HG02870 (cell line): ENCODE data around the gene TRAF3.
"Not testable (repeated sequence)": the region's sequence is repeated elsewhere in the genome, so short reads cannot be mapped to it uniquely, and the experiment has no call there.

Experiments
- ATAC-seq: cut with Tn5 transposase; IDR thresholded peaks from one replicate; pipeline ENCODE4 v1.9.1; 2021; ENCODE audit warnings: mild to moderate bottlenecking, moderate library complexity; ENCODE audit not compliant: unreplicated experiment

The TRAF3 gene

DNA sequence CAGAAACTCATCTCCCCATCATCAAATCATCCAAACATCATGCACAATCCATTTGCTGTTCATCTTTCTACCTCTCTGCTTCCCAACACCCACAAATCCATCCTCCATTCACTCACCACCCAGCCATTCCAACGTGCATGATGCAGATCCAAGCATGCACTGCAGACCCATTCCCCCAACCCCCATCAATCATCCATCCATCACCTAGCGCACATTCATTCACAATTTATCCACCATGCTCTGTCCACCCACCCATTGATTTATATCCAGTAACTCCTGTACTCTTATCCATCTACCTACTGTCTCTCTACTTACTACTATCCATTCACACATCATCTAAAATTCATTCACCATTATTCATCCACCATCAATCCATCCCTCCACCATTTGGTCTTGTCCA is 141.2 kb downstream of the TRAF3 start:
- no peak for ATAC-seq

DNA sequence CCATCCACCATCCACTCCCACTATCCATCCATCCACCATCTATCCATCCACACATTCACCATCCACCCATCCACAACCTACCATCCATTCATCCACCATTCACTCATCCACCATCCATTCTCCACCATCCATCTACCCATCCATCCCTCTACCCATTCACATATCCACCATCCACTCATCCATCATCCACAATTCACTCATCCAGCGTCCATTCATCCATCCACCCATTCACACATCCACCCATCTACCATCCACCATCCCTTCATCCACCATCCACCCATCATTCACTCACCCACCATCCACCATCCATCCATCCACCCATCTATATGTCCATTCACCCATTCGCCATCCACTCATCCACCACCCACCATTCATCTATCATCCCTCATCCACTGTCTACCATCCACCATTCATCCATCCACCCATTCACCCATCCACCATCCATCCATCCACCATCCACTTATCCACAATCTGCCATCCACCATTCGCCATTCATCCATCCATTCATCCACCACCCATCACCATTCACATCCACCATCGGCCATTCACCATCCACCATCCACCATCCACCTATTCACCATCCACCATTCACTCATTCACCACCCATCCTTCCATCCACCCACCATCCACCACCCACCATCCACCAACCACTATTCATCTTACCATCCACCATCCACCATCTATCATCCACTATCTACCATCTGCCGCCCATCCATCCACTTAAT is 143.2 kb downstream of the TRAF3 start:
- no peak for ATAC-seq

DNA sequence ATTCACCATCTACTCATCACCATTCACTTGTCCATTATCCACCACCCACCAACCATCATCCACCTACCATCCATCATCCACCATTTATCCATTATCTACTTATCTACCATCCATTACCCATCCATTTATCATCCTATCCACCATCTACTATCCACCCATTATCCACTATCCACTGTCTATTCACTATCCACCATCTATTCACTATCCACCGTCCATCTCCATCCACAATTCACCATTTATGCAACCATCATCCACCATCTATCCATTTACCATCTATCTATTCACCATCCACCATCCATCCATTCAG is 143.7 kb downstream of the TRAF3 start:
- ATAC-seq: no peak

DNA sequence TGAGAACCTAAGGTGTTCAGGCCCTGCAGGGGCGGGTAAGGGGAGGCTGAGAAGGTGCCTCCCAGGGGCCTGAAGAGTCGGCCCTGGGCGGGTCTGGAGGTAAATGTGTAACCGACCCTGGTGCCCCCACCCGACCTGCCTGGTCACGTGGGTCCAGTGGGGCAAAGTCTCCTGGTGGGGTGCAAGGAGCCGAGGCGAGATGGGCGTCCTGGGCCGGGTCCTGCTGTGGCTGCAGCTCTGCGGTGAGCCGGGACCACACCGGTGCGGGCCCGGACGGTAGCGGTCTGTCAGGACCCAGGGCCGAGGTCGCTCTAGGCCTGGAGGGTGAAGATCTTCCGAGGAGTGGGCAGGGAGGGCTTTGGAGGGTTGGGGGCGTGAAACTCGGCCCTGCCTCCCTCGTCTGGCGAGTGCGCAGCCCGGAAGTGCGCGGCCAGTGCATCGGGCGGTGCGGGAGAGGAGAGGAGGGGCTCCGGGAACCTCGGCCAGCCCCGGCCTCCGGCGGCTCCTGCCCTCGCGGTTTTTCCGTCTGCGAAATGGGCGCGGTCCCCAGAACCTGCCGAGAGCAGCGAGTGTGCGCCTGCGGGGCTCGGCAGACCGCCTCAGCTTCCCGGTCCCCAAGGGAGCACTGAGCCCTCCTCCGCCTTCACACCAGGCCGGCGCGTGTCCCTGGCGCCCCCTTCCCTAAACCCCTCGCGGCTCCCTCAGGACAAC is 145.4 kb downstream of the TRAF3 start, which contains the start of gene AMN:
Gene AMN (plus strand): TSS at position 174 of the 711 bp plus-strand sequence. CDS start 26 bp downstream, at position 200.
- no peak for ATAC-seq

DNA sequence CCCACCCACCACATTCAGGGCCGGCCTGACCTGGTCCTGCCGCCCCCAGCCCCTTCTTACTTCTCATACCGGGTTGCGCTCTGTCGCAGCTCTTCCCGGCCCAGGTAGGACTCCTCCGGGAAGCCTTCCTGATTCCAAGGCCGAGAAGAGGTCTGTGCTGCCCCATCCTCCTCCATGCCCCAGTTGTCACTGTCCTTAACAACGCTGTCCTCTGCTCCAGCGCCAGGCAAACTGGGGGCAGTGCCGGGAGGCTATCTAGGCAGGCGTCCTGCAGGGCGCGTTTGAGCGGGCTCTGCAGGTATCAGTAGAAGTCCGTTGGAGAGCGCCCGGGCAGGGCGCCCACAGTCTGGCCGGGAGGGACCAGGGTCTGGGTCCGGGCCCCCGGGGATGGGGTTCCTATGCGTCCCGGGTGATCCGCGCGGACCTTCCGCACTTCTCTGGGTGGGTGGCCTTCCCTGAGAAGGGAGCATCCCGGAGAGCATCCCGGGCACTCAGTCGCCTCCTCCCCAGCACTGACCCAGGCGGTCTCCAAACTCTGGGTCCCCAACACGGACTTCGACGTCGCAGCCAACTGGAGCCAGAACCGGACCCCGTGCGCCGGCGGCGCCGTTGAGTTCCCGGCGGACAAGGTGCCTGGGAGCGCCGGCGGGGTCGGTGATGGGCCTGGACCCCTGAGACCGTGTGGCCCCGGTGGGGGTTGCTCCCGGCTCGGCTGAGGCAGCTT is 146.1 kb downstream of the TRAF3 start:
- ATAC-seq: no peak

DNA sequence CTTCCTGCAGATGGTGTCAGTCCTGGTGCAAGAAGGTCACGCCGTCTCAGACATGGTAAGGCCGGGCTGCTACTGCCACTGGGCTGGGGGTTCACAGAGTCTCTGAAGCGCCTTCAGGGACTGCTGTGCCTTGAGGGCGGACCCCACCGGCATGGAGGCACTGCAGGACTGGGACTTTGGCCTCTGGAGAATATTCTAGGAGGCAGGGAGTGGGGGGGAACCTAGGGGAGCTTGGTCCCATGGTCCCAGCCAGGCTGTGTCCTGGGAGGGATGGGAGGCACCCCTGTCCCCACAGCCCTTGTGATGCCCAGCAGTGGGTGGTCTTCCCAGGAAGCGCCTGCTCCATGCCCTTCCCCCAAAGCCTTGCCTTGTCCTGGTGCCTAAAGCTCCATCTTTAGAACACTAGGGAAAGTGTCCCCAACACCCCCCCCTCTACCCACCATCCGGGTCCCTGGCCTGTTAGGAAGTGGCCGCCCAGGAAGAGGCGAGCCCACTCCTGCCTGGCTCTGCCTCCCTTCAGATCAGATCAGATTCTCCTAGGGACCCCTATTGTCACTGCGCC is 146.8 kb downstream of the TRAF3 start:
- ATAC-seq: no peak

DNA sequence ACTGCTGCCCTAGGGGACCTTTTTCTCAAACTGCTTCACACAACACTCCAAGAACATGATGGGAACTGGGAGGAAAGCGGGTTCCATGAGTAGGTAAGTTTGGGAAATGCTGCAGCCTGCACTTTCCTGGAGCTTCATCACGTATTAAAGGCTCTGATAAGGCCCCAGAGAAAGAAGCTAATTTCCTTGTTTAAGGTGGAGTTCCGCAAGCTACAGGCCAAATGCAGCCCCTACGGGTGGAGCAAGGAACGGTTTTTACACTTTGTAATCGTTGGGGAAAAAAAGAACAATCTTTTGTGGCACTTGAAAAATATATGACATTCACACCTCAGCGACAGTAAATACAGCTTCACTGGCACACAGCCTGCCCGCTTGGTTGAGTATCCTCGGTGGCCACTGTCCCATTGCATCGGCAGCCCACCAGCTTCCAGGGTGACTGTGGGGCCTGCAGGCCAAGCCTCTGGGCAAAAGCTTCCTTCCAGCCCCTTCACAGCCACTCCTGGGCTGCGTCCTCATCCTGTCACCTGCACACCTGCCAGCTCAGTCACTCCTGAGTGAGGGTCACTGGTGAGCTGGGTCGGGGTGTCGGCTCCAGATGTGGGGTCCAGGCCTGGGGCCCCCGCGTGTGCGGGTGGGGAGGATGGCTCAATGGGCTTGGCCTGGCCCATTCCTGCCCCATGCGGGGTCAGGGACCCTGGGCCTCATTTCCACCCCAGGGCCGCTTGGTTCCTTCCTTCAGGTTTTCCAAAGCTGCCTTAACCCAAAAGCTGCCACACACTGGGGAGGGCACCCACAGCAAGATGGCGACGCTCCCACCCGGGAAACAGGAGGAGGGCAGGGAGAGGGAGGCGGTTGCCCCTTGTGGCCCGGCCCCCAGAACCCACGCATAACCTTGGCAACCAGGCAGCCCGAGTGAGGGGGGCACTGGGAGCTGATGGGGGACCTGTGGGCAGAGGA is 147.7 kb downstream of the TRAF3 start:
- ATAC-seq: no peak

DNA sequence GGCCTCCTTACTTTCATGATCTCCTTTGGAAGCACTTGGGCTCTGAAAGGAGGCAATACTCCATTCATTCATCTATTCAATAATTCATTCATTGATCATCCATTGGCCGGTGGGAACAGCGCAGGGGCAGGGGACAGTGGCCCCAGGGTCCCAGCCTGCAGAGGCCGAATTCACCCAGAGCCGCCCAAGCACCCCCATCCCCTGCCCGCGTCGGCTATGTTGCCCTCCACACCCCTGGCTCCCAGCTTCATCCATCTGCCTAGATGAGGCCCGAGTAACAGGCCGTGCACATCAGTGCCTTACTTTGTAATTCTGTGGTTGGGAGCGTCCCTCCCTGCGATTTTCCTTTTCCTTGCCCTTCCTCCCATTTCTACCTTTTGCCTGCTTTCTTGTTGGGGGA is 148.4 kb downstream of the TRAF3 start:
- ATAC-seq: no peak

DNA sequence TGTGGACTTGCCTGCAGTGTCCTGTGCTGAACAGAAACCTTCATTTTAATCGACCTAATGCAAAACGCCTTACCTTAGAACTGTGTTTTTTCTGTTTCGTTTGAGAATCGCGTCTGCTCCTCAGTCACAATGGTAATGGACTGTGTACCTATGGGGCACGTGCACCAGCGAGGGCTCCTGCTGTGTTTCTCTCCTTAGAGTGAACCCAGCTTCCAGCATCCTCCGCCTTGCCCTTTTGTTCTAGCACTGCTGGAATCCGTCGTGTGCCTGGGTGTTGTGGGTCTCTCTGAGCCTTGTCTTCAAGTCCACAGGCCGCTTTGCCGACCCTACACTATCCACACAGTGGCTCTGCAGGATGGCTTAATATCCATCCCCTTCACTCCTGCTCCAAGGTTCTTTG is 148.9 kb downstream of the TRAF3 start:
- ATAC-seq: no peak

DNA sequence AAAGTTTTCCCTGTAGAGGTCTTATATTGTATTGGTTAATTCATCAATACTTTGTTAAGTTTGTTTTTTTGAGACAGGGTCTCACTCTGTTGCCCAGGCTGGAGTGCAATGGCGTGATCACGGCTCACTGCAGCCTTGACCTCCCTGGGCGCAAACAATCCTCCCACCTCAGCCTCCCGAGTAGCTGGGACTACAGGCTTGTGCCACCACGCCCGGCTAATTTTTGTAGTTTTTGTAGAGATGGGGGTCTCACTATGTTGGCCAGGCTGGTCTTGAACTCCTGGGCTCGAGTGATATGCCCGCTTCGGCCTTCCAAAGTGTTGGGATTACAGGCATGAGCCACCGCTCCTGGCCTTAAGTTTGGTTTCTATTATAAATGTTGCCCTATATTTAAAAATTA is 149.6 kb downstream of the TRAF3 start:
- not testable (repeated sequence) for ATAC-seq

DNA sequence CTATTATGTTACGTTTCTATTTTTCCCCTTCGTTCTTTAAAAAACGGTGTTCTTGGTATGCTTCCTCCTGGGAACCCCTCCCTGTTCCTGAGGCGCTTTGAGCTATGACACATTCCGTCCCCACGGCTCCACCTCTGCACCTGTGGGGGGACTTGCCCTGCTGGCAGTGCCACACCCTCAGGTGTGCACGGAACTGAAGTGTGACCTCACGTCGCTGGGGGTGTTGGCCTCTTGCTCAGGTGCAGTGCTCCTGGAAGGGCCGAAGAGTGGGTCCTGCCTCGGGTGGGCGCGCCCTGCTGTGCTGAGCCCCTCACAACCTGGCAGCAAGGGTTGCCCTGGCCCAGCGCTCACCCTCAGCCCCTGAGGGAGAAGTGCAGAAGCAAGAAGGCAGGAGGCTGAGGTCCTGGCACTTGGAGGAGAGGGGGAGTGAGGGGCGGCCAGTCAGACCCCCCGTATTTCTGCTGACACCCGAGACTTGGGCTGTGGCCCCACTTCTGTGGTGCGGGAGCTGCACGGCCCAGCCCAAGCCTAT is 150.2 kb downstream of the TRAF3 start:
- no peak for ATAC-seq

DNA sequence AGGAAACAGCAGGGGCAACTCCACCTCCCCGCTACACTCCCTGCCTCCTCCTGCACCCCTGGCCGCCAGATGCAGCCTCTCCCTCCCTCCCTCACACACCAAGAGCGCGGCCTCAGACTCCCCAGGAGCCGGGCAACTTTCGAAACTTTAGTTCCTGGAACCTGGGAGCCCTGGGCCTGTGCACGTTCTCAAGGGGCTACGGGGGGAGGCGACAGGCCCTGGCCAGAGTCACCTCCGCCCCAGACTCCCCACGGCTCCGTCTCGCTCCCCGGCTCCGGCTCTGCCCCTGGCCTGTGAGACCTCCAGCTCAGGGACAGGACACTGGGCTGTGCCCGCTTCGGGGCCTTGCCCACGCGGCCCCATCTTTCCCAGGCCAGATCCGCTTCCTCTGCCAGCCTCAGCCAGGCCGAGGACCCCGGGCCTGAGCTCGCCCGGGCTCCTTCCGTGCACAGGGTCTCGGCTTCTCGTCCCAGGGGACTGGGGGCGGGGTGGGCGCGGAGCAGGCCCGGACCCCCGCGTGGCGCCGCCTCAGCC is 150.7 kb downstream of the TRAF3 start:
- no peak for ATAC-seq

DNA sequence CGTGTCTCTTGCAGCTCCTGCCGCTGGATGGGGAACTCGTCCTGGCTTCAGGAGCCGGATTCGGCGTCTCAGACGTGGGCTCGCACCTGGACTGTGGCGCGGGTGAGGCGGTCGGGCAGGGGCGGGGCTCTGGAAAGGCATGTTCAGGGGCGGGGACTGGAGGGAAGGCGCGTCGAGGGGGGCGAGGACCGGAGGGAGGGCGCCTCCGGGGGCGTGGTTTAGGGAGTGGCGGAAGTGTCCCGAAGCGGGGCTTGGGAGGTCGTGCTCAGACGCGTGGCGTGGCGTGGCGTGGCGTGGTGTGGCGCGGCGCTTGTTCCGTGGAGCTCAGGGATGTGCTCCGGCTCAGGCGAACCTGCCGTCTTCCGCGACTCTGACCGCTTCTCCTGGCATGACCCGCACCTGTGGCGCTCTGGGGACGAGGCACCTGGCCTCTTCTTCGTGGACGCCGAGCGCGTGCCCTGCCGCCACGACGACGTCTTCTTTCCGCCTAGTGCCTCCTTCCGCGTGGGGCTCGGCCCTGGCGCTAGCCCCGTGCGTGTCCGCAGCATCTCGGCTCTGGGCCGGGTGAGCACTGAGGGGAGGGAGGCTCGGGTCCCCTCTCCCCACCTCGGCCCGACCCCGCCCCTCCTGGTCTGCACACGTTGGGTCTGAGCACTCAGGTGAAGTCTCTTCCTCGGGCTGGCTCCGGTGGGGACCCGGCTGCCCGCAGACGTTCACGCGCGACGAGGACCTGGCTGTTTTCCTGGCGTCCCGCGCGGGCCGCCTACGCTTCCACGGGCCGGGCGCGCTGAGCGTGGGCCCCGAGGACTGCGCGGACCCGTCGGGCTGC is 151.4 kb downstream of the TRAF3 start:
- ATAC-seq: no peak

DNA sequence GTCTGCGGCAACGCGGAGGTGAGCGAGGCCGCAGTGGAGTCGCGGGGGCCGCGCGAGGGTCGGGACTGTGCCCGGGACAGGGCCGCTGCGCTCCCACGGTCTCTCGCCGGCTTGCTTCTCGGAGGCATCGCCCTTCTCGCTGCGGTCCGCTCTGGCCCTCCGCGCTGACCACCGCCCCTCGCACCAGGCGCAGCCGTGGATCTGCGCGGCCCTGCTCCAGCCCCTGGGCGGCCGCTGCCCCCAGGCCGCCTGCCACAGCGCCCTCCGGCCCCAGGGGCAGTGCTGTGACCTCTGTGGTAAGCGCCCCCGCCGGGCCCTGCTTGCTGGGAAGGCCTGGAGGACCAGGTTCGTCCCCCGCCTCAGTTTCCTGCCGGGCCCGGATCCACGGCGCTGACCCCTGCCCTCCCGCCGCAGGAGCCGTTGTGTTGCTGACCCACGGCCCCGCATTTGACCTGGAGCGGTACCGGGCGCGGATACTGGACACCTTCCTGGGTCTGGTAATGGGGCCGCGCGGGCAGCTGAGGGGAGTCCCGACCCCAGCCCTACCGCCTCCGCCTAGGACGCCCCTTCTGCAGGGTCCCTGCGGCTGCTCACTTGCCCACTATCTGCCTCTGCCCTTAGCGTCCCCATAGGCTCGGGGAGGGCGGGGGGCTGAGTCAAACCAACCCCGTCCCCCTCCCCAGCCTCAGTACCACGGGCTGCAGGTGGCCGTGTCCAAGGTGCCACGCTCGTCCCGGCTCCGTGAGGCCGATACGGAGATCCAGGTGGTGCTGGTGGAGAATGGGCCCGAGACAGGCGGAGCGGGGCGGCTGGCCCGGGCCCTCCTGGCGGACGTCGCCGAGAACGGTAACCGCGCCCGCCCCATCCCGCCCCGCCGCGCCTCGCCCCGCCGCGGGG is 152.2 kb downstream of the TRAF3 start:
- no peak for ATAC-seq

DNA sequence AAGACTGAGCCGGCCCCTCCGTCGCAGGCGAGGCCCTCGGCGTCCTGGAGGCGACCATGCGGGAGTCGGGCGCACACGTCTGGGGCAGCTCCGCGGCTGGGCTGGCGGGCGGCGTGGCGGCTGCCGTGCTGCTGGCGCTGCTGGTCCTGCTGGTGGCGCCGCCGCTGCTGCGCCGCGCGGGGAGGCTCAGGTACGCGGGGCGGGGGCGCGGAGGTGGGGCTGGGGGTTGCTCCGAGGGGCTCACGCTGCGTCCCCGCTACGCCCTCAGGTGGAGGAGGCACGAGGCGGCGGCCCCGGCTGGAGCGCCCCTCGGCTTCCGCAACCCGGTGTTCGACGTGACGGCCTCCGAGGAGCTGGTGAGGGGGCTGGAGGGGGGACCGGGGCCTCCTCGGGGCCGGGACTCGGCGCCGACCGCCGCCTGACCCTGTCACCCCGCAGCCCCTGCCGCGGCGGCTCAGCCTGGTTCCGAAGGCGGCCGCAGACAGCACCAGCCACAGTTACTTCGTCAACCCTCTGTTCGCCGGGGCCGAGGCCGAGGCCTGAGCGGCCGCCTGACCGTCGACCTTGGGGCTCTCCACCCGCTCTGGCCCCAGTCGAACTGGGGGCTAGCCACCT is 153.0 kb downstream of the TRAF3 start:
- no peak for ATAC-seq

DNA sequence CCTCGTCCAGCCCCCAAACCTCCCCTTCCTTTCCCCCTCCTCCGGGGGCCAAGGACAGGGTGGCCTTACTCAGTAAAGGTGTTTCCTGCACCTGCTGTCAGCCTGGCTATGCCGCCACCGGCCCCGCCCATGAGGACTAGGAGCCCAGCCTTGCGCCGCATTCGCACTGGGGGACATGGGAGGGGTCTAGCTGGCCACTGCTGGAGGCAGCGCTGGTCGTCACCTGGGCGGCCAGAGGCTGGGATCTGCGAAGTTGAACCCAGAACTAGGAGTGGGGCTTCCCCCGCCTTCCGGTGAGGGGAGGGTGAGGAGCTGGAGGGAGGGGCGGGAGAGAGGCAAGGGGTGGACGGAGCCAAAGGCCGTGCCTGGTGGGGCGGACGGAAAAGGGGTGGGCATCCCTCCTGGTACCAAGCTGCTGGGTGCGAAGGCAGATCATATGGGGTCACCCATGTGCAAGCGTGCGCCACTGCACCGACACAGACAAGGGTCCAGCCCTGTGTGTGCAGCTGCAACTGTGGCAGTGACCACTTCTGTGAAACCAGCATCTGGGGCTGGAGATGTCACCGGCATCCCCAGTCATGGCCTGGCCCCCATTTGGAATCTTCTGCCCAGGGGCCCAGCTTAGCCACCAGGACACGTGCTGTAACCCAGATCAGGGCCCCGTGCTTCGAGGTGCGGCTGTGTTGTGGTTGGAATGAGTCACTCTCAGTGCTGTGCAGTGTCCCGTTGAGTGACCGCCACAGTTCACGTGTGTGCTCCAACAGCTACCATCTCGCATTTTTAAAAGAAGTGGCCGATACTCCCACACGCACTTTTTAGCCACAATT is 153.7 kb downstream of the TRAF3 start:
- ATAC-seq: peak; percentile 60
